ENCODE results near the gene LAMA2. TPM values are rescaled to one million over a fixed set of nuclear protein-coding genes. Genes with fewer than 3 reads are reported as not detected.

LAMA2 gene
- total RNA-seq, 1 experiment from 2014 or later: 0.02 TPM

GRCh38 chr6:129342243-129342642, 459.3 kb downstream of the LAMA2 start:
- intact Hi-C loops (cut with micrococcal nuclease; ENCODE audit: unreplicated experiment): no loop called here
- Mint-ChIP-seq H3K27ac (ENCODE audit: unreplicated experiment) (no peak overlapping the region), H3K36me3 (ENCODE audit: insufficient read depth, unreplicated experiment) (no peaks in the 10 kb centered on the region), H3K27me3 (ENCODE audit: insufficient read depth, unreplicated experiment) (peaks cover 20% of the 10 kb centered on the region), H3K4me1 (ENCODE audit: low read depth, unreplicated experiment) (no peaks in the 10 kb centered on the region), H3K4me3 (ENCODE audit: unreplicated experiment) (no peak overlapping the region), H3K9me3 (ENCODE audit: unreplicated experiment) (no peaks in the 10 kb centered on the region)
- no peak for TF ChIP-seq CTCF (IDR thresholded peaks at IDR 0.05; ENCODE audit: insufficient read depth in 1 of 2, low read depth in 1 of 2, low read length in 1 of 2, severe bottlenecking in 1 of 2, unreplicated experiment in 1 of 2)
- no peak for DNase-seq
- no TSS peak for BruUV-seq (replicated peaks)
- H3K4me1 ChIP-seq: no peaks in the 10 kb centered on the region
- POLR2A ChIA-PET: no interaction called here
- no peaks in the 10 kb centered on the region for H3K27me3 ChIP-seq (replicated peaks; ENCODE audit: control insufficient read depth, insufficient read depth, low read length)
- H3K36me3 ChIP-seq (ENCODE audit: control insufficient read depth, insufficient read depth, low read length): no peaks in the 10 kb centered on the region
- no peak overlapping the region for H3K4me3 ChIP-seq (ENCODE audit: low read depth, low read length)
- CTCF ChIA-PET: no interaction called here
- H3K9me3 ChIP-seq: no peaks in the 10 kb centered on the region

- no peaks in the 10 kb centered on the region for H3K9me3 ChIP-seq
- no TSS peak for BruUV-seq (replicated peaks)
- no peak for TF ChIP-seq CTCF (IDR thresholded peaks at IDR 0.05; ENCODE audit: insufficient read depth in 1 of 2, low read depth in 1 of 2, low read length in 1 of 2, severe bottlenecking in 1 of 2, unreplicated experiment in 1 of 2)
- DNase-seq: no peak
- no peak overlapping the region for H3K4me3 Mint-ChIP-seq (ENCODE audit: unreplicated experiment)
- POLR2A ChIA-PET: no interaction called here
- no peaks in the 10 kb centered on the region for H3K9me3 Mint-ChIP-seq (ENCODE audit: unreplicated experiment)
- peaks cover 20% of the 10 kb centered on the region for H3K27me3 Mint-ChIP-seq (ENCODE audit: insufficient read depth, unreplicated experiment)
- H3K4me1 Mint-ChIP-seq (ENCODE audit: low read depth, unreplicated experiment): no peaks in the 10 kb centered on the region
- no peaks in the 10 kb centered on the region for H3K36me3 Mint-ChIP-seq (ENCODE audit: insufficient read depth, unreplicated experiment)
- H3K4me1 ChIP-seq: no peaks in the 10 kb centered on the region
- no peak overlapping the region for H3K27ac Mint-ChIP-seq (ENCODE audit: unreplicated experiment)
- no peaks in the 10 kb centered on the region for H3K27me3 ChIP-seq (replicated peaks; ENCODE audit: control insufficient read depth, insufficient read depth, low read length)
- intact Hi-C loops (cut with micrococcal nuclease; ENCODE audit: unreplicated experiment): no loop called here
- no peaks in the 10 kb centered on the region for H3K36me3 ChIP-seq (ENCODE audit: control insufficient read depth, insufficient read depth, low read length)
- H3K4me3 ChIP-seq (ENCODE audit: low read depth, low read length): no peak overlapping the region
- CTCF ChIA-PET: no interaction called here
Measured at GRCh38 chr6:129342796-129343195, 459.9 kb downstream of the LAMA2 start.

GRCh38 chr6:129344379-129344778, 461.4 kb downstream of the LAMA2 start:
- H3K27me3 Mint-ChIP-seq (ENCODE audit: insufficient read depth, unreplicated experiment): peaks cover 18% of the 10 kb centered on the region
- H3K27me3 ChIP-seq (replicated peaks; ENCODE audit: control insufficient read depth, insufficient read depth, low read length): no peaks in the 10 kb centered on the region
- H3K36me3 Mint-ChIP-seq (ENCODE audit: insufficient read depth, unreplicated experiment): no peaks in the 10 kb centered on the region
- no peaks in the 10 kb centered on the region for H3K4me1 Mint-ChIP-seq (ENCODE audit: low read depth, unreplicated experiment)
- no peak overlapping the region for H3K4me3 ChIP-seq (ENCODE audit: low read depth, low read length)
- ChIA-PET CTCF (no interaction called here), POLR2A (no interaction called here)
- no peaks in the 10 kb centered on the region for H3K9me3 ChIP-seq
- BruUV-seq (replicated peaks): no TSS peak
- H3K36me3 ChIP-seq (ENCODE audit: control insufficient read depth, insufficient read depth, low read length): no peaks in the 10 kb centered on the region
- no peak overlapping the region for H3K27ac Mint-ChIP-seq (ENCODE audit: unreplicated experiment)
- no peaks in the 10 kb centered on the region for H3K9me3 Mint-ChIP-seq (ENCODE audit: unreplicated experiment)
- intact Hi-C loops (cut with micrococcal nuclease; ENCODE audit: unreplicated experiment): no loop called here
- no peaks in the 10 kb centered on the region for H3K4me1 ChIP-seq
- TF ChIP-seq CTCF (IDR thresholded peaks at IDR 0.05; ENCODE audit: insufficient read depth in 1 of 2, low read depth in 1 of 2, low read length in 1 of 2, severe bottlenecking in 1 of 2, unreplicated experiment in 1 of 2): no peak
- DNase-seq: no peak
- H3K4me3 Mint-ChIP-seq (ENCODE audit: unreplicated experiment): no peak overlapping the region
